ENCODE data around the gene PRKCD. TPM values are rescaled to one million over a fixed set of nuclear protein-coding genes. Genes with fewer than 3 reads are reported as not detected.

PRKCD gene
- total and polyA plus RNA-seq, 2 of the 4 experiments (the other 2 are of a cell fraction): 4.3 to 19.0 TPM

DNA sequence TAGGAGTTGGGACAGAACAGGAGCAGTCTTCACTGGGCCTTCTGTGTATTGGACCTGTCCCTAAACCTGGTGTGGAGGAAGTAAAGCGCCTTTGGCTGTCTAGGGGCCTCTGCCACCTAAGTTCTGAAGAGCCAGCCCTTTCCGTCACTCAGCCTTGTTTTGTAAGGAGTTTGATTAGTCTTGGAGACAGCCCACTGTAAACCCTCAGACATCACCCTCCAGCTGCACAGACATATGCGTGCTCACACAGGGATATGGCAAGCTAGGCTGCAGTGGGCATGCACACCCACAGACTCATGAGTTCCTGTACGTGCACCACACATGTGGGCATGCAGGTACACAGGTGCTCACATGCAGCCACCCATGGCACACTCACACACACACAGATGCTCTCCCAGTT lies 5.2 kb downstream of the PRKCD start:
- H3K4me3 ChIP-seq (ENCODE audit: insufficient read depth, low read depth, low read length): no peak overlapping the region
- H3K27ac ChIP-seq (ENCODE audit: insufficient read depth, low read length): no peak overlapping the region
- dilution Hi-C loops (cut with HindIII; ENCODE audit: low sequenced_read_pairs, unreplicated experiment): no loop called here
- H3K36me3 ChIP-seq (ENCODE audit: control insufficient read depth, insufficient read depth, low read length): 0 out of 2 replicates have a peak, but pooled peaks cover 2% of the 10 kb centered on the region
- no peak overlapping the region for H2BK5ac ChIP-seq (ENCODE audit: low read depth, low read length, poor library complexity, severe bottlenecking)
- H2AK9ac ChIP-seq (replicated peaks; ENCODE audit: low read depth, low read length, poor library complexity): peak overlapping the region; percentile 97
- no peak overlapping the region for H3K56ac ChIP-seq (ENCODE audit: extremely low read depth, insufficient read depth, low read length)
- peaks cover 17% of the 10 kb centered on the region for H3K4me1 ChIP-seq (ENCODE audit: control insufficient read depth, insufficient read depth, low read length)
- CTCF ChIA-PET: no interaction called here
- H3K9ac ChIP-seq (ENCODE audit: low read depth, low read length): no peak overlapping the region
- H3K23ac ChIP-seq (ENCODE audit: low read depth, low read length): no peak overlapping the region
- no peak overlapping the region for H2BK15ac ChIP-seq (ENCODE audit: low read depth, low read length)
- H4K91ac ChIP-seq (ENCODE audit: insufficient read depth, low read depth, low read length): peak overlapping the region; percentile 89; the same call in 1 of the 2 replicates
- no peak overlapping the region for H2BK20ac ChIP-seq (ENCODE audit: low read depth, low read length)
- WGBS, 2 experiments (ENCODE audit: extremely low coverage in 2 of 2, insufficient read length in 1 of 2): no CpG with 5 or more reads among the region's 4 CpGs
- peak overlapping the region; percentile 96; the same call in 1 of the 2 replicates for H2AK5ac ChIP-seq (ENCODE audit: low read depth, low read length)
- H3K18ac ChIP-seq (ENCODE audit: low read depth, low read length): no peak overlapping the region
- peak overlapping the region; percentile 94 for H3K14ac ChIP-seq (replicated peaks; ENCODE audit: low read depth, low read length)
- H3K4me2 ChIP-seq (ENCODE audit: low read depth, low read length): no peak overlapping the region
- H3K4ac ChIP-seq (ENCODE audit: low read depth, low read length): peak overlapping the region; percentile 97
- no peak for TF ChIP-seq MAZ (IDR thresholded peaks at IDR 0.05; ENCODE audit: borderline replicate concordance, low read depth, low read length)
- no peak for TF ChIP-seq CHD1 (IDR thresholded peaks at IDR 0.05; ENCODE audit: low read depth, low read length)
- no peak for TF ChIP-seq RCOR1 (IDR thresholded peaks at IDR 0.05; ENCODE audit: insufficient replicate concordance, low read length)
- TF ChIP-seq MAFK (IDR thresholded peaks at IDR 0.05; ENCODE audit: low read depth, low read length): no peak
- TF ChIP-seq, protein P1, sequence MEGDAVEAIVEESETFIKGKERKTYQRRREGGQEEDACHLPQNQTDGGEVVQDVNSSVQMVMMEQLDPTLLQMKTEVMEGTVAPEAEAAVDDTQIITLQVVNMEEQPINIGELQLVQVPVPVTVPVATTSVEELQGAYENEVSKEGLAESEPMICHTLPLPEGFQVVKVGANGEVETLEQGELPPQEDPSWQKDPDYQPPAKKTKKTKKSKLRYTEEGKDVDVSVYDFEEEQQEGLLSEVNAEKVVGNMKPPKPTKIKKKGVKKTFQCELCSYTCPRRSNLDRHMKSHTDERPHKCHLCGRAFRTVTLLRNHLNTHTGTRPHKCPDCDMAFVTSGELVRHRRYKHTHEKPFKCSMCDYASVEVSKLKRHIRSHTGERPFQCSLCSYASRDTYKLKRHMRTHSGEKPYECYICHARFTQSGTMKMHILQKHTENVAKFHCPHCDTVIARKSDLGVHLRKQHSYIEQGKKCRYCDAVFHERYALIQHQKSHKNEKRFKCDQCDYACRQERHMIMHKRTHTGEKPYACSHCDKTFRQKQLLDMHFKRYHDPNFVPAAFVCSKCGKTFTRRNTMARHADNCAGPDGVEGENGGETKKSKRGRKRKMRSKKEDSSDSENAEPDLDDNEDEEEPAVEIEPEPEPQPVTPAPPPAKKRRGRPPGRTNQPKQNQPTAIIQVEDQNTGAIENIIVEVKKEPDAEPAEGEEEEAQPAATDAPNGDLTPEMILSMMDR (conservative IDR thresholded peaks at IDR 0.05; ENCODE audit: low read depth, low read length): no peak
- TF ChIP-seq, protein P2, sequence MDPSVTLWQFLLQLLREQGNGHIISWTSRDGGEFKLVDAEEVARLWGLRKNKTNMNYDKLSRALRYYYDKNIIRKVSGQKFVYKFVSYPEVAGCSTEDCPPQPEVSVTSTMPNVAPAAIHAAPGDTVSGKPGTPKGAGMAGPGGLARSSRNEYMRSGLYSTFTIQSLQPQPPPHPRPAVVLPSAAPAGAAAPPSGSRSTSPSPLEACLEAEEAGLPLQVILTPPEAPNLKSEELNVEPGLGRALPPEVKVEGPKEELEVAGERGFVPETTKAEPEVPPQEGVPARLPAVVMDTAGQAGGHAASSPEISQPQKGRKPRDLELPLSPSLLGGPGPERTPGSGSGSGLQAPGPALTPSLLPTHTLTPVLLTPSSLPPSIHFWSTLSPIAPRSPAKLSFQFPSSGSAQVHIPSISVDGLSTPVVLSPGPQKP (IDR thresholded peaks at IDR 0.05; ENCODE audit: borderline replicate concordance, low read depth, low read length): no peak
- TF ChIP-seq RAD21 (IDR thresholded peaks at IDR 0.05; ENCODE audit: low read length): no peak
- TF ChIP-seq RFX5 (IDR thresholded peaks at IDR 0.05; ENCODE audit: low read depth, low read length): no peak
- POLR2A ChIA-PET (ENCODE audit: unreplicated experiment): no interaction called here
- ATAC-seq (ENCODE audit: low read depth): no peak
- peak overlapping the region; percentile 97 for H2AFZ ChIP-seq (replicated peaks; ENCODE audit: low read length, poor library complexity)
- no peaks in the 10 kb centered on the region for H3K9me3 ChIP-seq (ENCODE audit: control insufficient read depth, insufficient read depth, low read length)
- DNase-seq: no peak
- H3K9me1 ChIP-seq (ENCODE audit: insufficient read depth, low read length): peaks cover 26% of the 10 kb centered on the region
- no peak overlapping the region; the same call in 1 of the 2 replicates for H4K5ac ChIP-seq (ENCODE audit: low read depth, low read length)
- H4K8ac ChIP-seq (ENCODE audit: low read depth in 2 of 2, low read length in 2 of 2): peak overlapping the region; percentile 90 to 99; a peak in 3 of 4 replicates
- no peak overlapping the region for H2BK120ac ChIP-seq (ENCODE audit: low read depth, low read length)
- H3K27me3 ChIP-seq (ENCODE audit: control insufficient read depth, insufficient read depth, low read length): no peaks in the 10 kb centered on the region
- in situ Hi-C loops (cut with MboI; ENCODE audit: low sequenced_read_pairs): no loop called here
- BruUV-seq (replicated peaks): no TSS peak
- intact Hi-C loops (cut with micrococcal nuclease): no loop called here
- peaks cover 13% of the 10 kb centered on the region; the same call in 1 of the 2 replicates for H4K20me1 ChIP-seq (ENCODE audit: insufficient read depth, low read length)
- peaks cover 22 to 72% of the 10 kb centered on the region in 2 experiments for H3K79me1 ChIP-seq (ENCODE audit: low read depth in 1 of 2, low read length in 2 of 2)

Data from IMR-90 (cell line).